ENCODE measurements around the gene ISG20. TPM values are rescaled to one million over a fixed set of nuclear protein-coding genes. Genes with fewer than 3 reads are reported as not detected.

The ISG20 gene
- total and polyA plus RNA-seq, 2 donors (not counting 1 experiment from before 2014, with no cell fraction given), result 190 to 232 TPM

DNA sequence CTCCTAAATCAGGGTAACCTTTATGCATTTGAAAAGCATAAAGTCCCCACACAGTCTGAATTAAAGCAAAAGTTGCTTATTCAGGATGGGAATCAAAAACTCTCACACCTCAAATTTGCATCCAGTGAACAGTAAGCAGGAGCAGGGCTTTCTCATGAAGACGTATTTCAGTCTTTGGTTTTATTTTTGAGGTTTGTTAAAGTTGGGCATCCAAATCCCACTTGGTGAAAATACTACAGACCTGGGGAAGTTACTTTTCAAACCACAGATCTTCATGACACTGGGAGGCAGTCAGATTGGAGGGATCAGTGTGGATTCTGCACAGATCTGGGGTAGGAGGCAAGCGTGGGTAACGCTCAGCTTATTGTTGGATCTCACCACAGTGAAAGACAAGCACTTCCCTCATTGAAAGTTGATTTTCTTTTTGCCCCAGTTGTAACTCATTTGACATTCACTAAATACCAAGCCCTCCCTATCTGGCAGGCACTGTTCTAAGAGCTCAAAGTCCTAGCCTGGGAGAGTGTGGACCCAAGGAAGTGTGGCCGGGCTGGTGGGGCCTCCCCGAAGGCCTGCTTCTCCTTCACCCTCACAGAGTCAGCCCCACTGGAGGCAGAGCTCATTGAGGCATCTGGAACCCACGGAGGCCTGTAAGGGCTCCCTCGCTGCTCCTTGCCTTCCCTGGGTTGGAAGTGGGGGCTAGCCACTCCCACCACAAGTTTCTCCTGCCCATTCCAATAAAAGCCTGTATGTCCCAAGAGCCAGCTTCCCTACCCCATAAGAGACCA is 783 bp upstream of the ISG20 start:
- Histone ChIP-seq H3K4me3 (ENCODE audit: control extremely low read depth in 1 of 5, extremely low read depth in 1 of 5, insufficient read depth in 1 of 5, low read depth in 2 of 5, low read length in 4 of 5) (peak overlapping the region; percentile 9 to 74 (median 52)), H3K4me1 (ENCODE audit: control insufficient read depth in 2 of 2, insufficient read depth in 2 of 2, low read length in 2 of 2) (peaks cover 84 to 98% of the 10 kb centered on the region in 2 donors), H2AFZ (ENCODE audit: insufficient read depth, low read depth, low read length, poor library complexity, severe bottlenecking) (peak overlapping the region; percentile 3), H3K4me2 (replicated peaks; ENCODE audit: low read depth, low read length, poor library complexity, severe bottlenecking) (peak overlapping the region; percentile 95), H3K79me2 (ENCODE audit: control insufficient read depth, insufficient read depth, low read length) (peaks cover 72% of the 10 kb centered on the region), H3K9me3 (ENCODE audit: control extremely low read depth in 1 of 3, control insufficient read depth in 2 of 3, insufficient read depth in 1 of 3, low read length in 2 of 3) (no peaks in the 10 kb centered on the region), H4K20me1 (ENCODE audit: control insufficient read depth, insufficient read depth, low read length, poor library complexity, severe bottlenecking) (no peaks in the 10 kb centered on the region), H3K36me3 (replicated peaks in 1 of 2; ENCODE audit: control extremely low read depth in 1 of 2, control insufficient read depth in 1 of 2, extremely low read depth in 1 of 2, insufficient read depth in 2 of 2, low read length in 1 of 2) (peaks cover 0 to 25% of the 10 kb centered on the region in 2 experiments), H3K27ac (ENCODE audit: low read length in 2 of 2) (peak overlapping the region; percentile 97 to 99), H3K27me3 (replicated peaks in 1 of 4; ENCODE audit: control extremely low read depth in 1 of 4, control insufficient read depth in 3 of 4, insufficient read depth in 4 of 4, low read length in 3 of 4) (no peaks in the 10 kb centered on the region), H3K9ac (ENCODE audit: low read length) (peak overlapping the region; percentile 57)
- intact Hi-C loops (cut with micrococcal nuclease), result loop anchor here (1.0 kb wide), 1 partner anchor 14 kb away; no protein-coding TSS in a partner anchor
- H3K9me3 Mint-ChIP-seq (ENCODE audit: insufficient read depth), result no peaks in the 10 kb centered on the region
- DNase-seq (peak; percentile 34), ATAC-seq (ENCODE audit: low read depth) (no peak)
- CTCF ChIA-PET, result interaction anchor here (0.8 to 1.8 kb wide), 14 partner anchors 9 to 568 kb away, joined by 3 to 11 read pairs (median 4); partner anchors contain the start of genes ABHD2, MRPL46 and MRPS11
- TF ChIP-seq, protein P1, sequence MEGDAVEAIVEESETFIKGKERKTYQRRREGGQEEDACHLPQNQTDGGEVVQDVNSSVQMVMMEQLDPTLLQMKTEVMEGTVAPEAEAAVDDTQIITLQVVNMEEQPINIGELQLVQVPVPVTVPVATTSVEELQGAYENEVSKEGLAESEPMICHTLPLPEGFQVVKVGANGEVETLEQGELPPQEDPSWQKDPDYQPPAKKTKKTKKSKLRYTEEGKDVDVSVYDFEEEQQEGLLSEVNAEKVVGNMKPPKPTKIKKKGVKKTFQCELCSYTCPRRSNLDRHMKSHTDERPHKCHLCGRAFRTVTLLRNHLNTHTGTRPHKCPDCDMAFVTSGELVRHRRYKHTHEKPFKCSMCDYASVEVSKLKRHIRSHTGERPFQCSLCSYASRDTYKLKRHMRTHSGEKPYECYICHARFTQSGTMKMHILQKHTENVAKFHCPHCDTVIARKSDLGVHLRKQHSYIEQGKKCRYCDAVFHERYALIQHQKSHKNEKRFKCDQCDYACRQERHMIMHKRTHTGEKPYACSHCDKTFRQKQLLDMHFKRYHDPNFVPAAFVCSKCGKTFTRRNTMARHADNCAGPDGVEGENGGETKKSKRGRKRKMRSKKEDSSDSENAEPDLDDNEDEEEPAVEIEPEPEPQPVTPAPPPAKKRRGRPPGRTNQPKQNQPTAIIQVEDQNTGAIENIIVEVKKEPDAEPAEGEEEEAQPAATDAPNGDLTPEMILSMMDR (IDR thresholded peaks at IDR 0.05), result no peak
- no peak for TF ChIP-seq EZH2 (IDR thresholded peaks at IDR 0.05; ENCODE audit: borderline replicate concordance, insufficient read depth, low read depth, low read length, poor library complexity, severe bottlenecking)
- 44% methylated on average over 2 of the region's 7 CpGs for WGBS (ENCODE audit: insufficient coverage)
- H3K4me1 Mint-ChIP-seq, result peaks cover 81% of the 10 kb centered on the region
- H3K27ac Mint-ChIP-seq, result peak overlapping the region; percentile 98
- H3K4me3 Mint-ChIP-seq, result peak overlapping the region; percentile 93
- H3K27me3 Mint-ChIP-seq, result no peaks in the 10 kb centered on the region
- POLR2A ChIA-PET, result interaction anchor here (0.5 to 1.9 kb wide), 5 partner anchors 10 to 1957 kb away, joined by 3 to 19 read pairs (median 4); partner anchors contain the start of genes AEN, MRPL46 and MRPS11

All from B cell (primary cell).